Stimulated activated naive CD4-positive, alpha-beta T cell treated with Interleukin-2 at 50 U/mL for 16 hours (primary cell): ENCODE data around the gene FAM184B.

Experiments
- DNase-seq: peaks from one replicate; lab custom pipeline; 2025; lab: John Stamatoyannopoulos, UW

FAM184B gene

DNA sequence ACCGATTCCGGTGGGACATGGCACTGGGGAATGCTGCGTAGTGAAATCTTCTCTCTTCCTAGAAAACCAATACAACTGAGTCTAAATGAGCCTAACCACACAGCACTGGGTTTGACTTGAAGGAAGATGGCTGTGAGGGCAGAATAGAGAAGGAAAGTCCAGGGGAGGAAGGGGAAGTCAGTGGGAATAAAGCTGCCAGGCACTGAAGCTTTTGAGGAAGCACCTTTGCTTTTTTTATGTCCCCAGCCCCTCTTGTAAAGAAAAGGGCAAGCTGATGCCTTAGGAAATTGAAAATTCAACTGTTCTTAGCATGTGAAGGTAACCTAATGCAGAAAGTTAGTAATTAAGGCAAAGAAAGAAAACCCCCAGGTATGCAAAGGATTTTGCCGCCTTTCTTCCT, 146.4 kb downstream of the FAM184B start:
- DNase-seq: no peak

DNA sequence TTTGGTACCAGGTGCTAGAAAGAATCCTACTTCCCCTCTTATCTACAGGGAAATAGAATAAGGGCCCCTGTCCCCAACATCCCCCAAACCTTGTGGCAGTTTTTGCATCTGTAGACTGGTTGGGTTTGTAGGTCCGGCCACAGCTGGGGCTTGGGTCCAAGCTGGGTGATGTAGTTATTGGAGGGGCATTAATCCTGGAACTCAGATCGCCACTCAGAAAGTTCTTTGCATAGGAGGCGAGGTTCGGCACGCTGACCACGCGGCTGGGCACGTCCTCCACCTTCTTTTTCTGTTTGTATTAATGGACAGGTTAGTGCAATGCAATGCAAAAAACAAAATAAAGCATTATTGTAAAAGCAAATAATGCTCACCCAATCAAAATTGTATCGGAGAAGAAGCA, 147.8 kb downstream of the FAM184B start:
- no peak for DNase-seq

DNA sequence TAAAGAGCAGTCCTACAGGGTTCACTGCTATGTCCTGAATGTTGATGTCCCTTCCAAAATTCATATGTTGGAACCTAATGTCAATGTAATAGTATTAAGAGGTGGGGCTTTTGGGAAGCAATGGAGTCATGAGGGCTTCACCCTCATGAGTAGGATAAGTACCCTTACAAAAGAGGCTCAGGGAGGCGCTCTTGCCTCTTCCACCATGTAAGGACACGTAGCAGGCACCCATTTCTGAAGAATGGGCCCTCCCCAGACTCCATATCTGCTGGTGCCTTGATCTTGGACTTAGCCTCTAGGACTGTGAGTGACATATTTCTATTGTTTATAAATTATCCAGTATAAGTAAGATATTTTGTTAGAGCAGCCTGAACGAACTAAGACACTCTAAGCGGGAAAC, 151.2 kb downstream of the FAM184B start:
- no peak for DNase-seq

DNA sequence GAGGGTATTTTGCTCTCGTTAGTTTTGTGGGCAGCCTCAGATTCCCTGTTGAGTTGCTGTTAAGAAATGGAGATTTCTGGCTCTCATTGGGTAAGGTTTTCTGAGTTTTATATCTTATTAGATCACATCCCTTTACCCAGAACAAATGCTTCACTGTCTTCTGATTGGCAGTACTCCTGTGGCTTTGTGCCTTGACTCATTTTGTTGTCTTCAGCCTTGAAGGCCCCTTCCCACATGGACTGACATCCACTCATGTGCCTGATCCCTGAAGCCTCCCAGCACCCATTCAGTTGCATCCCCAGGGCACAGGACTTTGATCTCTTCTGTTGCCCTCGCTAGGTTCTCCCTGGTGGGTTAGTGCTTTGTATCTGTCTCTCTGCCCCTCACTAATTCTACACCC, 156.6 kb downstream of the FAM184B start:
- no peak for DNase-seq

DNA sequence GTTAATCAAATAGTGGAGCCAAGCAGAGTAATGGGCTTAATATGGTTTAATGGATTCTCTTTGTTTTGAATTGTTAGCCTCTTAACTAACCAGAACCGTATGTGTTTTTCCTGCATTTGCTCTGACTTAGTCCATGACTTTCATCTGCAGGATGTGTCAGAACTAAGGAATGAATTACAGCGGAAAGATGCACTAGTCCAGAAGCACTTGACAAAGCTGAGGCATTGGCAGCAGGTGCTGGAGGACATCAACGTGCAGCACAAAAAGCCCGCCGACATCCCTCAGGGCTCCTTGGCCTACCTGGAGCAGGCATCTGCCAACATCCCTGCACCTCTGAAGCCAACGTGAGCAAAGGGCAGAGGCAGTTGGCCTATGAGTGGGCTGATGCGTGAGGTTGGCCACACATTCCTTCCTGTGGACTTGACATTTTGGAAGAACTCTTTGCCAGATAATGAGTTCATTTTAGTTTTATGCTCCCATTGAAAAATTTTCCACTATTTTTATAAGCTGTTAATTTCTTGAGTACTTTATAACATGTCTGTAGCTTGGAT, 157.9 kb downstream of the FAM184B start:
- DNase-seq: no peak

DNA sequence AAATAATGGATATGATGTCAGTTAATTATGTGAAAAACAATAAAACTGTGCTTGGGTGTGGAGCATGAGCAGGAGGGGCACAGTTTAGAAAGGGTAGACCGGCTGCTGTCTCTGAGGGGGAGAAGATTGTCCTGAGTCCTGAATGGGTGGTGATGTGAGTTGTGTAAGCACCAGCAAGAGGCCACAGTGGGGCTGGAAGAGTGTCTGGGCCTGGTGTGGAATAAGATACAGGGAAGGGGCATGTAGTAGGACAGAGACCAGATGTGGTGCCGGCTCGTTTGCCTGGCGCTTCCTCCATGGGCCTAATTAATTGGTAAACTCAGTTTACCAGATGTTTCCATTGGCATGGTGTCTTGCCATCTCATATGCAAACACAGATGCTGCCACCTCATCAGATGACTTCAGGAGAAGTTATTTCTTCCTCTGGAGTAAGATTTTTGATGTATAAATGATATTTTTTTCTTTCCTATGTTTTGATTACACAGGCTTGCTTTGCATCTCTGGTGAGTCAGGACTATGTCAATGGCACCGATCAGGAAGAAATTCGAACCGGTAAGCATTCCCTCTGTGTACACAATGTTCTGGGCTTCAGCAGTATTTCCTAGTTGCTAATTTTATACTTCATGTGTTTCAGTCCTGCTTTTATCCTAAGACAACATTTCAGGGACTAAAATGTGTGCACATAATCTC, 161.9 kb downstream of the FAM184B start:
- DNase-seq: no peak

DNA sequence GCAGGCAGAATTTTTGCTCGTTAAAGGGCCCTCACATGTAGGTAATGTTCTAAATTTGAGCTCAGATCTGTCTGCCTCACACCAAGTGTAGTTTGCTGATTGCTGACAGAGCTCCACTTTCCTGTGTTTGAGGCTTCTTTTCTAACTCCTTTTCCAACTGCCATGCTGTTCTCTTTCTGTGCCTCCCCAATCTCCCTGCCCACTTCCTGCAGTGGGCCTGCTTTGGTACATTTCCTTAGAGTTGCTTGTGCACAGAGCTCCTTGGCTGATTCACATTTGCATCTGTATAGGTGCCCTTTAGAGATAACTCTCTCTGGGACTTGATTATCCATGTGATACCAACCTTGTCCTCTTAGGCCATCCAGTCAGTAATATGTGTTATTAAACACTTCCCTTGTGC, 162.5 kb downstream of the FAM184B start:
- DNase-seq: no peak

DNA sequence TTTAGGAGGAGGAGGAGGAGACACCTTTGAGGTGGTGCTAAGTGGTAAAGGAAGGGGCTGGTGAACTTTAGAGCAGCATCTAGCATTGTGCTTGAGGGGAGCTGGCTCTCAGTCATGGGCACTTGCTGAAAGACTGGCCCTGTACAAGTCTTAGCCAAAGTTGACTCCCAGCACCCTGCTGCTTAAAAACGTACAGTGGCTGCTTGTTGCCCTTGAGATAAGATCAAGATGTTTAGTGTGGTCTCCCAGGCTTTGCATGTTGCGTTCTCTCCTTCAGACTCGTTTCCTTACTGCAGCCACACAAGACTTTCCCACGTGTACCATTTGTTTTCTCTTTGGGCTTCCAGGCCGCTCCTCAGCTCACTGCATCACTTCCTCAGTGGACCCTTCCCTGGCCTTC, 165.1 kb downstream of the FAM184B start:
- DNase-seq: no peak

DNA sequence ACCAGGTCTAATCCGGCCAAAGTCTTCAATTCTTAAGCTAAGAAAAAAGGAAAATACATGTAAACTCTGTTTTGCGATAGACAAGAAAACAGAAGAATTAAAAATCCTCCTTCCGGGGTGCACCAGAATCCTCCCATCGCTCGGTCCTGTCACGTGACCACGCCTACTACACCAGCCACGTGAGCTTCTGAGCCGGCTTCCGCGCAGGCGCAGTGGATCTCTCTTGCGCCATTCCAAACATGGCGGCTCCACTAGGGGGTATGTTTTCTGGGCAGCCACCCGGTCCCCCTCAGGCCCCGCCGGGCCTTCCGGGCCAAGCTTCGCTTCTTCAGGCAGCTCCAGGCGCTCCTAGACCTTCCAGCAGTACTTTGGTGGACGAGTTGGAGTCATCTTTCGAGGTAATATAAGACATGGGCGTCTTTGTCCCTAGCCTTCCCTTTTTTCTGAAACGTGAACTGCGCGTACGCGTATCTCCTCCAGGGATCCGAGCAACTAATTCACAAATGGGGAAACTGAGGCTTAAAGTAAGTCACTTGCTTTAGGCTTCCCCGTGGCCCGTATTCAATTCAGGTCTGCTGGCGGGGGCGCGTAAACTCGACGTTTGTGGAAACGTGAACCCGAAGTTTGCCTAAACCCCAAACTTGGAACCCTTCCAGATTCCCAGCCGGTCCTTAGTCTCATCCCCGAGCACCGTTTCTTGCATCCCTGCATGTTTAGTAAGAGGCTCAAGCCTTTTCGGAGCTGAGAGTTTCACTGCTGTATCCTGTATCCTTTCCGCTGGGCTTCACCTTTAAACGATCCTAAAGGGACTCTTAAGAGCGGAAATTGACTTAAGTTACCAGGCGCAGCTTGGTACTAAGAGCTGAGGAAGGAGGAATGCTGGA, 166.8 kb downstream of the FAM184B start, which contains the start of gene MED28:
Gene MED28, plus strand, starts transcription at position 226 of the 884 bp plus-strand sequence. Its CDS starts 14 bp downstream, at position 240.
- peak; percentile 94 for DNase-seq

DNA sequence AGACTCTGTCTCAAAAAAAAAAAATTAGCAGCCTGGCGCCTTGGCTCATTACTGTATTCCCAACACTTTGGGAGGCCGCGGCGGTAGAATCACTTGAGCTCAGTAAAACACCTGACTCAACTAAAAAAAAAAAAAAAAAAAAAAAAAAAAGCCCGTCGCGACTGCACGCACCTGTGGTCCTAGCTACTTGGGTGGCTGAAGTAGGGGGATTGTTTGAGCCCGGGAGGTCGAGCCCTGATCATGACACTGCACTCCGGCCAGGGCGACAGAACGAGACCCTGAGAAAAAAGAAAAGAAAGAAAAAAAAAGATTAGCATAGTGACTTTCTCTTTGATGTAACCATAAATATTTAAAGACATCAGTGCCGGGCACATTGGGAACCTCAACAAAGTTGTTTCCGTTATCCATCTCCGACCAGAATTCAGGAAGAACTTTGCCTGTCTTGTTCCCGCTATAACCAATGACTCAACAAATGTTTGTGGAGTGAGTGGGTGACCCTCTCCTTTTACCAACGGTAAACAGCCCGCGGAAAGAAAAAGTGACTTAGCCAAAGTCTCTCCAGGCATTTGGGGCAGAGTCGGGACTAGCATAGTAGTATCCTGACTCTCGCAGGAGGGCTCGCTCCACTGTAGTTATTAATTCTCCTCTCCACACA, 167.5 kb downstream of the FAM184B start:
- peak; percentile 1 for DNase-seq

DNA sequence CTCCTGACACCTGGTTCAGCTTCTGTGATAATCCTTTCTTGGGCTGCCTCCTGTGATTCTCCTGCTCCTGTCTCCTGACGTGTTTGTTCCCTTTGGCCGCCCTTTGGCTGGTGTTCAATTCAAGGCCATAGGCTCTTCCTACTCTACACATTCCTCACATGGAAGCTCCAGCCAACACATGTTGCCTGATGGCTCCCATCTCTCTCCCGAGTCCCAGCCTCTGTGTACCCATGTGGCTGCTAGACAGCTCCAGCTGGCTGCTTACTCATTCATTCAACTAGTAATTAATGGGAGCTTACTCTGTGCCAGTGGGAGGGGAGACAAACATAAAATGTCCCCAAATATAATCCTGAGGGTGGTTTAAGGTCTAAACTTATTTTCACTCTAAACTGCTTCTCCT, 176.2 kb downstream of the FAM184B start:
- no peak for DNase-seq

DNA sequence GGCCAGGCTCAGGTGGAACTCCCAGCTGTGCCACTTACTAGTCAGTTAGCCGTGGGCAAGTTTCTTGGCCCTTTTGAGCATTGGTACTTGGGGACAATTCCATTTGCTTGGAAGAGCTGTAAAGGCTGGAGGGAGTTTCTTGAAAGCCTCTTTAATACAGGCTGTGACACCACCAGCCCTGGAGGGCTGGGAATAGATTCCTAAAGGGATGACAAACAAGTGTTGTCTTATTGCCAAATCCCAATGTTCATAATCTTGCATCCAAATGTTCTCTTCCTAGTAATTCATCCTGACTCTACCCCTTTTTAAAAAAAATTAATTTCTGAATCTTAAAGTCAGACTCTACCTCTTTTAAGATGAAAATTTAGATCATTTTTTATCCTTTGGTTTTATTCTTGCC, 181.6 kb downstream of the FAM184B start:
- no peak for DNase-seq

DNA sequence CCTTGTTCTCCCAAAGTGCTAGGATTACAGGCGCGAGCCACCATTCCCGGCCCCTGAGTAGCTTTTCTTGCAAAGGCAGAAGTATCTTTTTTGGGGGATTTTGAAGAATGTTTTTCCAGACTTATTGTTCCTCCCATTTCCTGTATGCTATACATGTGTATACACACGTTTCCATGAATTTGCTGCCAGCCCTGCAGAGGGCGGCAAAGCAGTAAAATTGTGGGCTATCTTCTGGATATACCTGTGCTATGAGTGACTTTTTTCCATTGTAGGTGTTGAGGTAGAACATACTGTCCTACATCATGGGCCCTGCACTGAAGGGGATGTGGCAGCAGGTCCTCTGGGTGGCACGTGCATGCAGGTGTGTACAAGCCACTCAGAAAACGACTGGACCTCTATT, 183.9 kb downstream of the FAM184B start:
- DNase-seq: no peak

DNA sequence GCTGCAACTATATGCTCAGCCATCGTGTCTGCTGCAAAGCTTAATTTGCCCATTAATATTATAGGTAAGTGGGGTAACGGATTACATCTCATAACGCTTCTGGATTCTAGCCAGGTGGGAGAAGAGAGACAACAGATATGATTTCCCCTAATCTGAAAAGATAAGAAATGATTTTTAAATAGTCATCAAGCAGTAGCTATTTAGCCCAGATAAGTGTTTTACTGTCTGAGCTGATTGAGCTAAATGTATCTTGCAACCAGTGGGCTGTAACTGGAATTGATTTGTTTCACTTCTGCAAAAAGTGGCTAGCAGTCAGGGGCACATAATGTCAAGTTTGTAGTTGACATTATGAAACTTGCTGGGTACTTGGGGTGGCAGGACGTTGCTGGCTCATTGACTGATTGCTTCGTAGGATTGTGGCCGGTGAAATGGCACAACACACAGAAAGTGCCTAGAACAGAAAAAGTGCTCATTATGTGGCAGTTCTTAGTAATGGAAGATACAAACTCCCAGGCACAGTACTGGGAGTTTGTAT, 185.9 kb downstream of the FAM184B start:
- no peak for DNase-seq

DNA sequence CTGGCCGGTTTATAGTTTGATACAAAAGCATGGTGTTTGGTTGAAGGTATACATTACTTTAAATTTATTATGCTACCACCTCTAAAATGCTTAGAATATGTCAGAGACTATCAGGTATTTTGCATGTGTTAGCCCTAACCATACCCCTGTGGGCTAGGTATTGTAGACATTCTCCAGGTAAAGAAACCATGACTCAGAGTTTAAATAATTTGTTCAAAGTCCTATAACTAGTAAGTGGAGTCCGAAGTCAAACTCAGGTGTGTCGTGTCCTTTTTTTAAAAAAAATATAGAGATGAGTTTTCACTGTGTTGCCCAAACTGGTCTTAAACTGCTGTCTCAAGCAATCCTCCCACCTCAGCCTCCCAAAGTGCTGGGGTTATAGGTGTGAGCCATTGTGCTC, 192.1 kb downstream of the FAM184B start:
- no peak for DNase-seq

DNA sequence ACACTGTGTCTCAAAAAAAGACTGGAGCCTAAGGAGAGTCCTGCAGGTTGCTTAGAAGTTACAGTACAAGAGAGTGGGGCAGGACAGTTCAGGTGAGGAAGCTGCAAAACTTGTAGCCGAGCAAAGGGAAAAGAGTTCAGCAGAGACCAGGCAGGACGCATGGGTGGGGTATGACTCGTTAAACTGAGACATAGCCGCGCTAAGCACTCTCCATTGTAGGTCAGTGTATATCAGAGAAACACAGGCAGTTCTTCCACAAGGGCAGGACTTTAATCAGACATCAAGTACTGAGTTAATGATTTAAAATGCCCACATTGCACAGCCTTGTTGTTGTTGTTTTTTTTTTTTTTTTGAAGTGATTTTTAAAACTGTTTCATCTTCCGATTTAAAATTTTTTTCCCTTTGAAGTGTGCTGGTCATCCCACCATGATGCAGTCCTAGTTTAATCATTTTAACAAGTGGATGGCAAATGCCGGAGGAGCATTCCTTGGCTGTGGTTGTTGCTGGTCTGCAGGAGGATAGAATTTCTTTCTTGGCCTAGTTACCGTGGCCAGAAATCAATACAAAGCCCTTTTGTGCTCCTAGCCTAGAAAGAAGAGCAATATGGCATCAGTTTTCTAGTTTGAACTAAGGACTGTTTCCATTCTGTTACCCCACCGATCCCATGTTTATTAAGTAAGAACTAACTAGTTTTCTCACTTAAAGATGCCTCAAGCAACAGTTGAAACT, 194.2 kb downstream of the FAM184B start:
- DNase-seq: no peak

DNA sequence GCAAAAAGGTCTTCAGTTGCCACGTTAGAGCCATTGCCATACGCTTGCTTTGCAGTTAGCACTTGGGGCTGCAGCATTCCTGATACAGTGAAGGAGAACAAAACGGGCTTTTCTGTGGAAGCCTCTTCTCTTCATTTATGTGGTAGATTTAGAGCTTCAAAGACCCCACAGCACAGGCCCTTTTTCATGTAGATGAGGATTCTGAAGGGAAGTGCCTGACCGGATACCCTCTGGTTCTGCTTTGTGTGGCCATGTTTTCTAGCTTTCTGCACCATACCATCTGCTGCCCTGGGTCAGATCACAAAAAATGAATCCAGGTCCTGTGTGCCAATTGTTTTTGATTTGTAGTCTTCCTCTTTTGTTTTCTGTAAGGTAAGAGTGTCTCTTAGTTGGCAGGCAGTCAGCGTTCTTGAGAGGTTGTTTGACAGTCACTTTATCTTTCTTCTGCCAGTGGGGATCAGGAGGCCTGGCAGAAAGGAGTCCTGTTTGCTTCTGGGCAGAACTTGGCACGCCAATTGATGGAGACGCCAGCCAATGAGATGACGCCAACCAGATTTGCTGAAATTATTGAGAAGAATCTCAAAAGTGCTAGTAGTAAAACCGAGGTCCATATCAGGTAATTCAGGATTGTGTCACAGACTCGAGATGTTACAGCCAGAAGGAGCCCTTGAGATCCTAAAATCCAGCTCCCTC, 196.8 kb downstream of the FAM184B start:
- no peak for DNase-seq

DNA sequence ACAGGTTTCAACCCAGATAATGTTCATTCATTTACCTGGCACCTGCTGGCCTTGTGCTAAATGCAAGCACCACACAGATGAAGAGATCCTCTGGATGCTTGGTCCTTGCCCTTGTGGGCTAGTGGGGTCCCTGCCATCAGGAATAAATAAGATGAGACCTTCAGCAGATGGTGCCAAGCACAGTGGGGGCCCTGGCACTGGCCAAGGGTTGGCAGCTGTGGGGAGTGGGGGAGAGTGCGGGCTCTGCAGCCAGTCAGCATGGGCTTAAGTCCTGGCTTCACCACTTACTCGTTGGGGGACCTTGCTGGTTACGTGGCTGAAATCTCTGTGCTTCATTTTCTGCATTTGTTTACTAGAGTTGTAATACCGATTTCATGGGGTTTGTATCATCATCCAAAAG, 197.5 kb downstream of the FAM184B start:
- DNase-seq: no peak

DNA sequence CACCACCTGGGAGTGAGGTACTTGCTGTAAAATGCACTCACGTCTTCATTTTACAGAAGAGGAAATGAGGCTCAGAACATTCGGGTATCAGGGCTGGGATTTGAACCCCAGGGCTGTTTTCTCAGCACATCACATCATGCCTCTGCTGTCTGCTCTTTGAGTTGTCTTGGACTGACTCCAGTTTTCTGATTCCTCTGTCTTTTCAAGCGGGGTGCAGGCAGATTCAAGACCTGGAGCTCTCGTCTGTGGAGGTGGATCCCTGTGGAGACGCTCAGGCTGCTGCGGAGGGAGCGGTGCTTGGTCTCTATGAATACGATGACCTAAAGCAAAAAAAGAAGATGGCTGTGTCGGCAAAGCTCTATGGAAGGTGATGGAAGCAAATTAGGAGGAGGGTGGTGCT, 198.1 kb downstream of the FAM184B start:
- DNase-seq: no peak

DNA sequence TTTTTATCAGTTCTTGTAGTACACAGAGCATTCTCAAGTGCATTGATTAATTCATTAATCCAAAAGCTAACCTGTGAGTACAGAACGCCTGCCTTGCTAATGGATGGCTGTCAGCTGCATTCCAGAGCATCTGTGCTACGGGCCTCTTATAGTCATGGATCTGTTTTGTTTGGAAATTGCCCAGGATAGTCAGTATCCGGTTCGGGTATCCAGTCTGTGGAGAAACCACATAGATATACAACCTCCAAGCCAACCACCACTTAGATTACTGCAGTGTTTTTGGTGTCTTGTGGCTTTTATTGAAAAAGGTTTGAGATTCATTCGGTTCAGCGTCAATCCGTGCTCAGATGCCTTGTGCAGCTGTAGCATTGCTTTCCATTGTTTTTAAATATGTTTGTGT, 200.5 kb downstream of the FAM184B start:
- no peak for DNase-seq
